Neutrophil (primary cell): Measurements from ENCODE around the gene WWC1.

Source experiments
- H3K27ac ChIP-seq: fragments of 200-600 bp; sonication (generic); 2 replicates; pipeline ENCODE4 v1.5.1; 2016; ENCODE audit warnings: mild to moderate bottlenecking, moderate library complexity
- H3K27me3 ChIP-seq: fragments of 200-600 bp; sonication (generic); 2 replicates; pipeline ENCODE4 v1.6.0; 2016; ENCODE audit warnings: mild to moderate bottlenecking
- H3K36me3 ChIP-seq: fragments of 200-600 bp; sonication (generic); 2 replicates; pipeline ENCODE4 v1.5.1; 2017
- H3K4me1 ChIP-seq, 2 experiments: fragments of 200-600 bp in 1 of 2; sonication (generic) in 1 of 2; 1 replicate in 1 of 2; 2 replicates in 1 of 2; pipeline versions ENCODE4 v1.5.1 to v1.6.1; 2013 to 2016; ENCODE audit warnings: low read depth in 1 of 2, low read length in 1 of 2, mild to moderate bottlenecking in 1 of 2, moderate library complexity in 1 of 2; ENCODE audit not compliant: control insufficient read depth in 1 of 2, insufficient read depth in 1 of 2
- H3K4me3 ChIP-seq, 2 experiments: fragments of 200-600 bp in 1 of 2; sonication (generic) in 1 of 2; 1 replicate in 1 of 2; 2 replicates in 1 of 2; pipeline ENCODE4 v1.5.1; 2013 to 2016; ENCODE audit warnings: low read depth in 1 of 2, low read length in 1 of 2, mild to moderate bottlenecking in 1 of 2, moderate library complexity in 1 of 2
- H3K9me3 ChIP-seq: fragments of 200-600 bp; sonication (generic); 2 replicates; pipeline ENCODE4 v1.5.1; 2016
- CTCF ChIP-seq: fragments of 200-600 bp; sonication (generic); IDR thresholded peaks from 2 replicates; pipeline ENCODE4 v1.5.1; 2016; ENCODE audit warnings: antibody characterized with exemption

The WWC1 gene

GRCh38 chr5:168346417-168346816 is 55.0 kb downstream of the WWC1 start:
- Histone ChIP-seq H3K4me1 (no peaks in the 10 kb centered on the region), H3K27me3 (no peaks in the 10 kb centered on the region), H3K27ac (no peak overlapping the region), H3K36me3 (no peaks in the 10 kb centered on the region), H3K9me3 (no peaks in the 10 kb centered on the region), H3K4me3 (no peak overlapping the region)
- no peak for TF ChIP-seq CTCF

GRCh38 chr5:168347368-168348083 is 56.1 kb downstream of the WWC1 start:
- Histone ChIP-seq H3K27ac (no peak overlapping the region), H3K9me3 (no peaks in the 10 kb centered on the region), H3K36me3 (no peaks in the 10 kb centered on the region), H3K27me3 (no peaks in the 10 kb centered on the region), H3K4me3 (no peak overlapping the region), H3K4me1 (no peaks in the 10 kb centered on the region)
- TF ChIP-seq CTCF: no peak

- H3K4me3 ChIP-seq: no peak overlapping the region
- H3K36me3 ChIP-seq: no peaks in the 10 kb centered on the region
- no peaks in the 10 kb centered on the region for H3K9me3 ChIP-seq
- H3K4me1 ChIP-seq: no peaks in the 10 kb centered on the region
- no peak for TF ChIP-seq CTCF
- no peak overlapping the region for H3K27ac ChIP-seq
- no peaks in the 10 kb centered on the region for H3K27me3 ChIP-seq
Measured at GRCh38 chr5:168348084-168348414, 56.6 kb downstream of the WWC1 start.

GRCh38 chr5:168350315-168350714 is 58.9 kb downstream of the WWC1 start:
- H3K9me3 ChIP-seq: no peaks in the 10 kb centered on the region
- H3K4me1 ChIP-seq: no peaks in the 10 kb centered on the region
- no peak for TF ChIP-seq CTCF
- H3K36me3 ChIP-seq: no peaks in the 10 kb centered on the region
- no peak overlapping the region for H3K27ac ChIP-seq
- H3K27me3 ChIP-seq: no peaks in the 10 kb centered on the region
- H3K4me3 ChIP-seq: no peak overlapping the region

DNA sequence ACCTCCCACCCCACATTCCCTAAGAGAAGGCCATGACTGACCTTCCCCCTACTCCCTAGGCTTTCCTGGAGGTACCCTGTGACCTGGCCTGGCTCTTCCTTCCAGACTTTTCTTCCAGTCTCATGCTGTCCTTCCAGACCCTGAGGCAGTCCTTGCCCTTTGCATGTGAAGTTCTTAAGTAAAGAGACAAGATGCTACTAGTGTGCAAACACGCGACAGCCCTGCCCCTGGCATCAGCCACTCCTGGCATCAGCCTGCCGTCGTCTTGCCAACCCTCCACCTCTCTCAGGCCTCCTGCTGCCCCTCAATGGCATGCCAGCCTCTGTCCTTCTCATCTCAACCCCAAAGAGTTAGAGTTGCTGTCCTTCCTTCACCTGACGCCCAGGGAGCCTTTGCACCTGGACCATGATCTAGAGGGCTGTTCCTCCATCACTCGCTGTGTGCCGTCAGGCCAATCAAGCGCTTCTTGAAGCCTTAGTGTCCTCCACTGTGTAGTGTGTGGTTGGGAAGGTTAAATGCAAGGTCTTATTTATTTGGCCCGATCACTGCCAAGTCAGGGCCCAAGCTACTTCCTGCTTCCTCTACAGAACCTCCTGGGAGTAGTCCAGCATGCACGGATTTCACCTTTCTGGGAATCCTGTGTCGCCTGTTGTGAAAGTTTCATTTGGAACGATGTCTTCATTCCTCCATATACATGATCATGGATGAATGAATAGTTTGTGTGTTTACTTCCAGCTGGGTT is 61.9 kb downstream of the WWC1 start:
- H3K27ac ChIP-seq: no peak overlapping the region
- H3K4me3 ChIP-seq: no peak overlapping the region
- no peaks in the 10 kb centered on the region for H3K36me3 ChIP-seq
- no peak for TF ChIP-seq CTCF
- H3K27me3 ChIP-seq: no peaks in the 10 kb centered on the region
- no peaks in the 10 kb centered on the region for H3K4me1 ChIP-seq
- no peaks in the 10 kb centered on the region for H3K9me3 ChIP-seq
